HepG2 (cell line): Measurements from ENCODE around the gene HDGFL2. TPM values are rescaled to one million over a fixed set of nuclear protein-coding genes. Genes with fewer than 3 reads are reported as not detected.

Experiments used
- ATAC-seq: fragments of 200-7000 bp; cut with Tn5 transposase; 3 replicates; pipeline ENCODE4 v1.9.1; 2020; ENCODE audit warnings: mild to moderate bottlenecking, moderate library complexity
- BruUV-seq: library from RNA; stranded (reverse); fragments of 400-500 nt; replicated peaks from 2 replicates; lab custom pipeline; 2021; lab: Mats Ljungman, UMichigan
- CTCF ChIA-PET: fragments of 300-600 bp; formaldehyde crosslinking; extraction: SDS; loops from one replicate; lab custom pipeline; 2021; ENCODE audit warnings: low total read pairs, inconsistent platforms, low intra/inter-chr PET ratio; lab: Yijun Ruan, JAX
- POLR2A ChIA-PET: fragments of 350-600 bp; sonication (Branson Sonifier 250); formaldehyde crosslinking; loops from one replicate; lab custom pipeline; 2020; ENCODE audit warnings: antibody characterized with exemption, inconsistent platforms; lab: Yijun Ruan, JAX
- DNase-seq: peaks from one replicate; pipeline ENCODE4 v3.0.0-alpha.2; 2015; ENCODE audit warnings: low spot score
- FAIRE-seq: peaks from 3 replicates; lab custom pipeline; 2011; peaks lifted over from hg19 to GRCh38; lab: Jason Lieb, UNC
- H2AFZ ChIP-seq: one replicate; pipeline ENCODE4 v1.6.1; 2011; ENCODE audit warnings: low read length, inconsistent platforms
- H3K27ac ChIP-seq: fragments of 300-600 bp; 3 replicates; pipeline ENCODE4 v1.8.0; 2011; ENCODE audit warnings: mixed run types, mild to moderate bottlenecking, mixed read lengths, low read length, inconsistent platforms; ENCODE audit not compliant: insufficient read depth; ENCODE audit errors: extremely low read length
- H3K27me3 ChIP-seq, 2 experiments: fragments of 200-600 bp in 1 of 2; 2 replicates in 1 of 2; 3 replicates in 1 of 2; pipeline versions ENCODE4 v1.6.0 to v1.8.0; 2011; ENCODE audit warnings: low read length in 2 of 2, mild to moderate bottlenecking in 2 of 2, moderate library complexity in 2 of 2, inconsistent platforms in 1 of 2; ENCODE audit not compliant: insufficient read depth in 2 of 2, control insufficient read depth in 1 of 2
- H3K36me3 ChIP-seq, 2 experiments: fragments of 200-600 bp in 1 of 2; replicated peaks in 1 of 2; 2 replicates in 1 of 2; 3 replicates in 1 of 2; pipeline versions ENCODE4 v1.5.1 to v1.8.0; 2011; ENCODE audit warnings: low read length in 2 of 2, inconsistent platforms in 1 of 2; ENCODE audit not compliant: insufficient read depth in 2 of 2, control insufficient read depth in 1 of 2
- H3K4me1 ChIP-seq: 2 replicates; pipeline ENCODE4 v1.5.1; 2012; ENCODE audit warnings: low read length, inconsistent platforms; ENCODE audit not compliant: insufficient read depth
- H3K4me2 ChIP-seq: 2 replicates; pipeline ENCODE4 v1.6.0; 2011; ENCODE audit warnings: low read depth, low read length, inconsistent platforms
- H3K4me3 ChIP-seq, 3 experiments: fragments of 200-600 bp in 1 of 3; sonication (generic), shearing (Covaris generic) in 1 of 3; replicated peaks in 1 of 3; 2 replicates each; pipeline ENCODE4 v1.5.1; 2011 to 2016; ENCODE audit warnings: low read length in 3 of 3, inconsistent platforms in 2 of 3, low read depth in 2 of 3, mild to moderate bottlenecking in 2 of 3, control low read depth in 1 of 3, mixed read lengths in 1 of 3; ENCODE audit not compliant: insufficient read depth in 1 of 3
- H3K79me2 ChIP-seq: one replicate; pipeline ENCODE4 v1.6.1; 2011; ENCODE audit warnings: low read length, inconsistent platforms; ENCODE audit not compliant: insufficient read depth
- H3K9ac ChIP-seq: 2 replicates; pipeline ENCODE4 v1.6.0; 2011; ENCODE audit warnings: mild to moderate bottlenecking, low read depth, low read length, inconsistent platforms; ENCODE audit not compliant: insufficient read depth
- H3K9me3 ChIP-seq: 2 replicates; pipeline ENCODE4 v1.5.1; 2012; ENCODE audit warnings: mild to moderate bottlenecking, low read length
- H4K20me1 ChIP-seq: 2 replicates; pipeline ENCODE4 v1.6.0; 2011; ENCODE audit warnings: inconsistent platforms, mild to moderate bottlenecking, low read length, moderate library complexity; ENCODE audit not compliant: insufficient read depth
- FOXK2 ChIP-seq: fragments of 450-650 bp; IDR thresholded peaks from 2 replicates; pipeline ENCODE4 v1.6.1; 2016
- NFYC ChIP-seq: IDR thresholded peaks from 2 replicates; pipeline ENCODE4 v1.6.1; 2016; ENCODE audit warnings: missing genetic modification reagents, missing compliant biosample characterization
- SRSF4 ChIP-seq: fragments of 200-400 bp; formaldehyde crosslinking; IDR thresholded peaks from one replicate; pipeline ENCODE4 v1.6.1; 2018; ENCODE audit warnings: mild to moderate bottlenecking, low read depth, low read length, moderate library complexity; ENCODE audit not compliant: poor library complexity, severe bottlenecking
- ZMYM3 ChIP-seq: sonication (generic); formaldehyde crosslinking; IDR thresholded peaks from 2 replicates; pipeline ENCODE4 v1.5.1; 2020; ENCODE audit warnings: mild to moderate bottlenecking, missing genetic modification reagents
- ZNF263 ChIP-seq: sonication (generic); formaldehyde crosslinking; IDR thresholded peaks from 2 replicates; pipeline ENCODE4 v1.4.0; 2020; ENCODE audit warnings: missing genetic modification reagents
- ZNF652 ChIP-seq: IDR thresholded peaks from 2 replicates; pipeline ENCODE4 v1.6.1; 2016; ENCODE audit warnings: low read depth, borderline replicate concordance
- ZNF773 ChIP-seq: sonication (generic); formaldehyde crosslinking; IDR thresholded peaks from 2 replicates; pipeline ENCODE4 v1.4.0; 2020; ENCODE audit warnings: missing genetic modification reagents, borderline replicate concordance
- WGBS: methylation state at CpG from one replicate; pipeline ENCODE4 v1.1.6; 2017; ENCODE audit warnings: low lambda C conversion rate; 5-methylcytosine and 5-hydroxymethylcytosine counted together
- in situ Hi-C: cut with HindIII; loops from 2 replicates; pipeline ENCODE4 v1.10.0; 2017; ENCODE audit warnings: low pct_unique_long_range_greater_than_20kb; ENCODE audit not compliant: extremely low pct_ligation_motif_present
- intact Hi-C: fragments of 100-400 bp; cut with micrococcal nuclease; formaldehyde crosslinking; loops from one replicate; pipeline ENCODE4 v1.10.0; 2022; ENCODE audit not compliant: unreplicated experiment
- polyA plus RNA-seq, 8 experiments: library from polyadenylated mRNA; depleted of rRNA in 3 of 8; stranded (reverse) in 7 of 8; unstranded in 1 of 8; fragments of >200 nt; fragmentation: Illumina TruSeq in 4 of 8; extraction: Trizol in 4 of 8; gene quantifications; 2 replicates each; pipeline versions ENCODE4 v1.2.1 to v1.2.3, GENCODE V29; 2011 to 2016; ENCODE audit warnings: low read depth in 4 of 8, missing spikeins in 1 of 8, mixed read lengths in 1 of 8; ENCODE audit not compliant: insufficient read depth in 1 of 8
- total RNA-seq, 5 experiments: library from RNA; depleted of rRNA; stranded (reverse); fragments of >200 nt; fragmentation: Illumina TruSeq; extraction: Trizol; gene quantifications; 2 replicates each; pipeline ENCODE4 v1.2.3, GENCODE V29; 2016; ENCODE audit warnings: low read depth in 1 of 5
- TF ChIP-seq, protein P1 (sequence below): sonication (generic); formaldehyde crosslinking; IDR thresholded peaks from 2 replicates; pipeline ENCODE4 v1.4.0; 2020; ENCODE audit warnings: mild to moderate bottlenecking, missing genetic modification reagents
- TF ChIP-seq, protein P2 (sequence below): sonication (generic); formaldehyde crosslinking; IDR thresholded peaks from 2 replicates; pipeline ENCODE4 v1.5.0; 2020; ENCODE audit warnings: mild to moderate bottlenecking, missing genetic modification reagents
- TF ChIP-seq, protein P3 (sequence below): sonication (generic); formaldehyde crosslinking; IDR thresholded peaks from 2 replicates; pipeline ENCODE4 v1.4.0; 2020; ENCODE audit warnings: mild to moderate bottlenecking, missing genetic modification reagents
- TF ChIP-seq, protein P4 (sequence below): IDR thresholded peaks from 2 replicates; pipeline ENCODE4 v1.4.0; 2020; ENCODE audit warnings: mild to moderate bottlenecking, missing genetic modification reagents
- TF ChIP-seq, protein P5 (sequence below): sonication (generic); formaldehyde crosslinking; IDR thresholded peaks from 2 replicates; pipeline ENCODE4 v1.5.1; 2020; ENCODE audit warnings: mild to moderate bottlenecking, missing genetic modification reagents

HDGFL2 gene
- total and polyA plus RNA-seq, 2 of the 13 experiments (the other 11 are each of a cell fraction or from before 2014, with no cell fraction given): 20.0 to 51.1 TPM

DNA sequence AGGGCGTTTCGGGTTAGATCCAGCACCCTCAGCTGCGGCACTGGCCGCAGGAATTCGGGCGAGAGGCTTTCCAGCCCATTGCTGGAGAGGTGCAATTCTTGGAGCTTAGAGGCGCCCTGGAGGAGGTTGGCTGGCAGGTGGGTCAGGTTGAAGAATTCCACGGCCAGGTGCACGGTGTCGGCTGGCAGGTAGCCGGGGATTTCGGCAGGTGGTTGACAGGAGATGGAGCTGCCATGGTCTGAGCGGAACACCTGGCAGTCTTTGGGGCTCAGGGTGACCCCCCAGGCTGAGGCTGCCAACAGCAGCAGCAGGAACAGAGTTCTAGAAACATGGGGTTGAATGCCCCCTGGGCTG is 66.5 kb downstream of the HDGFL2 start:
- H2AFZ ChIP-seq: no peak overlapping the region
- POLR2A ChIA-PET: interaction anchor here (0.5 to 2.0 kb wide), 6 partner anchors 12 to 158 kb away, joined by 3 to 9 read pairs (median 4); partner anchors contain the start of gene PLIN4
- WGBS: 95% methylated on average over 8 of the region's 13 CpGs
- no peaks in the 10 kb centered on the region for H3K9me3 ChIP-seq
- H3K27me3 ChIP-seq: no peaks in the 10 kb centered on the region
- peaks cover 6% of the 10 kb centered on the region; the same call in 1 of the 2 replicates for H4K20me1 ChIP-seq
- CTCF ChIA-PET: no interaction called here
- H3K36me3 ChIP-seq: no peaks in the 10 kb centered on the region
- peak overlapping the region in 1 of 3 experiments; percentile 8; a peak in 1 of 6 replicates for H3K4me3 ChIP-seq
- ATAC-seq (no peak), DNase-seq (no peak), FAIRE-seq (no peak)
- BruUV-seq: no TSS peak
- H3K9ac ChIP-seq: no peak overlapping the region
- intact Hi-C loops (loop anchor here (5.0 kb wide), 1 partner anchor 66 kb away; the partner anchor contains the start of gene HDGFL2), in situ Hi-C loops (no loop called here)
- H3K4me2 ChIP-seq: peak overlapping the region; percentile 81
- H3K4me1 ChIP-seq: peaks cover 80% of the 10 kb centered on the region
- peaks cover 5% of the 10 kb centered on the region for H3K79me2 ChIP-seq
- no peak overlapping the region for H3K27ac ChIP-seq
- TF ChIP-seq, protein P1, sequence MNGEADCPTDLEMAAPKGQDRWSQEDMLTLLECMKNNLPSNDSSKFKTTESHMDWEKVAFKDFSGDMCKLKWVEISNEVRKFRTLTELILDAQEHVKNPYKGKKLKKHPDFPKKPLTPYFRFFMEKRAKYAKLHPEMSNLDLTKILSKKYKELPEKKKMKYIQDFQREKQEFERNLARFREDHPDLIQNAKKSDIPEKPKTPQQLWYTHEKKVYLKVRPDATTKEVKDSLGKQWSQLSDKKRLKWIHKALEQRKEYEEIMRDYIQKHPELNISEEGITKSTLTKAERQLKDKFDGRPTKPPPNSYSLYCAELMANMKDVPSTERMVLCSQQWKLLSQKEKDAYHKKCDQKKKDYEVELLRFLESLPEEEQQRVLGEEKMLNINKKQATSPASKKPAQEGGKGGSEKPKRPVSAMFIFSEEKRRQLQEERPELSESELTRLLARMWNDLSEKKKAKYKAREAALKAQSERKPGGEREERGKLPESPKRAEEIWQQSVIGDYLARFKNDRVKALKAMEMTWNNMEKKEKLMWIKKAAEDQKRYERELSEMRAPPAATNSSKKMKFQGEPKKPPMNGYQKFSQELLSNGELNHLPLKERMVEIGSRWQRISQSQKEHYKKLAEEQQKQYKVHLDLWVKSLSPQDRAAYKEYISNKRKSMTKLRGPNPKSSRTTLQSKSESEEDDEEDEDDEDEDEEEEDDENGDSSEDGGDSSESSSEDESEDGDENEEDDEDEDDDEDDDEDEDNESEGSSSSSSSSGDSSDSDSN: no peak
- TF ChIP-seq ZNF773 (CRISPR knock-in tag) (no peak), FOXK2 (no peak), ZNF263 (CRISPR knock-in tag) (no peak), ZMYM3 (CRISPR knock-in tag) (no peak), ZNF652 (CRISPR knock-in tag) (no peak), NFYC (CRISPR knock-in tag) (no peak), SRSF4 (no peak)
- TF ChIP-seq, protein P2, sequence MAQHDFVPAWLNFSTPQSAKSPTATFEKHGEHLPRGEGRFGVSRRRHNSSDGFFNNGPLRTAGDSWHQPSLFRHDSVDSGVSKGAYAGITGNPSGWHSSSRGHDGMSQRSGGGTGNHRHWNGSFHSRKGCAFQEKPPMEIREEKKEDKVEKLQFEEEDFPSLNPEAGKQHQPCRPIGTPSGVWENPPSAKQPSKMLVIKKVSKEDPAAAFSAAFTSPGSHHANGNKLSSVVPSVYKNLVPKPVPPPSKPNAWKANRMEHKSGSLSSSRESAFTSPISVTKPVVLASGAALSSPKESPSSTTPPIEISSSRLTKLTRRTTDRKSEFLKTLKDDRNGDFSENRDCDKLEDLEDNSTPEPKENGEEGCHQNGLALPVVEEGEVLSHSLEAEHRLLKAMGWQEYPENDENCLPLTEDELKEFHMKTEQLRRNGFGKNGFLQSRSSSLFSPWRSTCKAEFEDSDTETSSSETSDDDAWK: no peak
- TF ChIP-seq, protein P3, sequence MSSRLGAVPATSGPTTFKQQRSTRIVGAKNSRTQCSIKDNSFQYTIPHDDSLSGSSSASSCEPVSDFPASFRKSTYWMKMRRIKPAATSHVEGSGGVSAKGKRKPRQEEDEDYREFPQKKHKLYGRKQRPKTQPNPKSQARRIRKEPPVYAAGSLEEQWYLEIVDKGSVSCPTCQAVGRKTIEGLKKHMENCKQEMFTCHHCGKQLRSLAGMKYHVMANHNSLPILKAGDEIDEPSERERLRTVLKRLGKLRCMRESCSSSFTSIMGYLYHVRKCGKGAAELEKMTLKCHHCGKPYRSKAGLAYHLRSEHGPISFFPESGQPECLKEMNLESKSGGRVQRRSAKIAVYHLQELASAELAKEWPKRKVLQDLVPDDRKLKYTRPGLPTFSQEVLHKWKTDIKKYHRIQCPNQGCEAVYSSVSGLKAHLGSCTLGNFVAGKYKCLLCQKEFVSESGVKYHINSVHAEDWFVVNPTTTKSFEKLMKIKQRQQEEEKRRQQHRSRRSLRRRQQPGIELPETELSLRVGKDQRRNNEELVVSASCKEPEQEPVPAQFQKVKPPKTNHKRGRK (CRISPR knock-in tag): no peak
- TF ChIP-seq, protein P4, sequence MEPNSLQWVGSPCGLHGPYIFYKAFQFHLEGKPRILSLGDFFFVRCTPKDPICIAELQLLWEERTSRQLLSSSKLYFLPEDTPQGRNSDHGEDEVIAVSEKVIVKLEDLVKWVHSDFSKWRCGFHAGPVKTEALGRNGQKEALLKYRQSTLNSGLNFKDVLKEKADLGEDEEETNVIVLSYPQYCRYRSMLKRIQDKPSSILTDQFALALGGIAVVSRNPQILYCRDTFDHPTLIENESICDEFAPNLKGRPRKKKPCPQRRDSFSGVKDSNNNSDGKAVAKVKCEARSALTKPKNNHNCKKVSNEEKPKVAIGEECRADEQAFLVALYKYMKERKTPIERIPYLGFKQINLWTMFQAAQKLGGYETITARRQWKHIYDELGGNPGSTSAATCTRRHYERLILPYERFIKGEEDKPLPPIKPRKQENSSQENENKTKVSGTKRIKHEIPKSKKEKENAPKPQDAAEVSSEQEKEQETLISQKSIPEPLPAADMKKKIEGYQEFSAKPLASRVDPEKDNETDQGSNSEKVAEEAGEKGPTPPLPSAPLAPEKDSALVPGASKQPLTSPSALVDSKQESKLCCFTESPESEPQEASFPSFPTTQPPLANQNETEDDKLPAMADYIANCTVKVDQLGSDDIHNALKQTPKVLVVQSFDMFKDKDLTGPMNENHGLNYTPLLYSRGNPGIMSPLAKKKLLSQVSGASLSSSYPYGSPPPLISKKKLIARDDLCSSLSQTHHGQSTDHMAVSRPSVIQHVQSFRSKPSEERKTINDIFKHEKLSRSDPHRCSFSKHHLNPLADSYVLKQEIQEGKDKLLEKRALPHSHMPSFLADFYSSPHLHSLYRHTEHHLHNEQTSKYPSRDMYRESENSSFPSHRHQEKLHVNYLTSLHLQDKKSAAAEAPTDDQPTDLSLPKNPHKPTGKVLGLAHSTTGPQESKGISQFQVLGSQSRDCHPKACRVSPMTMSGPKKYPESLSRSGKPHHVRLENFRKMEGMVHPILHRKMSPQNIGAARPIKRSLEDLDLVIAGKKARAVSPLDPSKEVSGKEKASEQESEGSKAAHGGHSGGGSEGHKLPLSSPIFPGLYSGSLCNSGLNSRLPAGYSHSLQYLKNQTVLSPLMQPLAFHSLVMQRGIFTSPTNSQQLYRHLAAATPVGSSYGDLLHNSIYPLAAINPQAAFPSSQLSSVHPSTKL: no peak
- TF ChIP-seq, protein P5, sequence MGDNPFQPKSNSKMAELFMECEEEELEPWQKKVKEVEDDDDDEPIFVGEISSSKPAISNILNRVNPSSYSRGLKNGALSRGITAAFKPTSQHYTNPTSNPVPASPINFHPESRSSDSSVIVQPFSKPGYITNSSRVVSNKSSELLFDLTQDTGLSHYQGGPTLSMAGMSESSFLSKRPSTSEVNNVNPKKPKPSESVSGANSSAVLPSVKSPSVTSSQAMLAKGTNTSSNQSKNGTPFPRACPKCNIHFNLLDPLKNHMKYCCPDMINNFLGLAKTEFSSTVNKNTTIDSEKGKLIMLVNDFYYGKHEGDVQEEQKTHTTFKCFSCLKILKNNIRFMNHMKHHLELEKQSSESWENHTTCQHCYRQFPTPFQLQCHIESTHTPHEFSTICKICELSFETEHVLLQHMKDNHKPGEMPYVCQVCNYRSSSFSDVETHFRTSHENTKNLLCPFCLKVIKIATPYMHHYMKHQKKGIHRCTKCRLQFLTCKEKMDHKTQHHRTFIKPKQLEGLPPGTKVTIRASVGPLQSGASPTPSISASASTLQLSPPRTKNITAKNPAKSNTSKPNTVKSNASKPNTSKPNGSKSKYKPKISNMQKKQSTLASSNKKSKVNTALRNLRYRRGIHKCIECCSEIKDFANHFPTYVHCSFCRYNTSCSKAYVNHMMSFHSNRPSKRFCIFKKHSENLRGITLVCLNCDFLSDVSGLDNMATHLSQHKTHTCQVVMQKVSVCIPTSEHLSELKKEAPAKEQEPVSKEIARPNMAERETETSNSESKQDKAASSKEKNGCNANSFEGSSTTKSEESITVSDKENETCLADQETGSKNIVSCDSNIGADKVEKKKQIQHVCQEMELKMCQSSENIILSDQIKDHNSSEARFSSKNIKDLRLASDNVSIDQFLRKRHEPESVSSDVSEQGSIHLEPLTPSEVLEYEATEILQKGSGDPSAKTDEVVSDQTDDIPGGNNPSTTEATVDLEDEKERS (CRISPR knock-in tag): no peak
